Fibroblast of skin of left biceps (primary cell): ENCODE measurements around the gene ANKDD1B.
"Not testable (repeated sequence)": the region's sequence is repeated elsewhere in the genome, so short reads cannot be mapped to it uniquely, and the experiment has no call there.

Experiments used
- DNase-seq, 2 experiments: peaks; one replicate each; pipeline ENCODE4 v3.0.0-alpha.2; 2013; ENCODE audit warnings: low read depth in 2 of 2

ANKDD1B gene

GRCh38 chr5:75660678-75661465, 49.6 kb downstream of the ANKDD1B start:
- DNase-seq = no peak

- DNase-seq = no peak
Observed at GRCh38 chr5:75662061-75662460, 50.8 kb downstream of the ANKDD1B start.

GRCh38 chr5:75663579-75664284, 52.5 kb downstream of the ANKDD1B start:
- DNase-seq = no peak

- no peak for DNase-seq
Observed at GRCh38 chr5:75664979-75665378, 53.7 kb downstream of the ANKDD1B start.

- no peak for DNase-seq
Observed at GRCh38 chr5:75666801-75667200, 55.5 kb downstream of the ANKDD1B start.

- no peak for DNase-seq
Observed at GRCh38 chr5:75667586-75667985, 56.3 kb downstream of the ANKDD1B start.

- DNase-seq = no peak
Observed at GRCh38 chr5:75668445-75668844, 57.2 kb downstream of the ANKDD1B start.

GRCh38 chr5:75668977-75669689, 57.9 kb downstream of the ANKDD1B start:
- no peak for DNase-seq

- DNase-seq = no peak
Observed at GRCh38 chr5:75670577-75670976, 59.3 kb downstream of the ANKDD1B start.

- no peak for DNase-seq
Observed at GRCh38 chr5:75671506-75671905, 60.3 kb downstream of the ANKDD1B start.

- no peak for DNase-seq
Observed at GRCh38 chr5:75672616-75673015, 61.4 kb downstream of the ANKDD1B start.

- DNase-seq = no peak
Observed at GRCh38 chr5:75675783-75676182, 64.5 kb downstream of the ANKDD1B start.

- no peak for DNase-seq
Observed at GRCh38 chr5:75677607-75678006, 66.4 kb downstream of the ANKDD1B start.

- no peak for DNase-seq
Observed at GRCh38 chr5:75678155-75678554, 66.9 kb downstream of the ANKDD1B start.

- DNase-seq = peak; percentile 16 to 17
Observed at GRCh38 chr5:75681125-75681830, 70.0 kb downstream of the ANKDD1B start.

GRCh38 chr5:75685141-75685540, 73.9 kb downstream of the ANKDD1B start:
- no peak for DNase-seq

GRCh38 chr5:75686480-75686879, 75.2 kb downstream of the ANKDD1B start:
- DNase-seq = no peak

- no peak for DNase-seq
Observed at GRCh38 chr5:75690669-75691068, 79.4 kb downstream of the ANKDD1B start.

- DNase-seq = no peak
Observed at GRCh38 chr5:75694781-75695180, 83.5 kb downstream of the ANKDD1B start.

- DNase-seq = not testable (repeated sequence)
Observed at GRCh38 chr5:75695472-75696351, 84.5 kb downstream of the ANKDD1B start.

- DNase-seq = no peak
Observed at GRCh38 chr5:75701856-75702255, 90.6 kb downstream of the ANKDD1B start.
